ENCODE data around the gene DAGLA.
"Not testable (repeated sequence)": the region's sequence is repeated elsewhere in the genome, so short reads cannot be mapped to it uniquely, and the experiment has no call there.

Gene DAGLA

DNA sequence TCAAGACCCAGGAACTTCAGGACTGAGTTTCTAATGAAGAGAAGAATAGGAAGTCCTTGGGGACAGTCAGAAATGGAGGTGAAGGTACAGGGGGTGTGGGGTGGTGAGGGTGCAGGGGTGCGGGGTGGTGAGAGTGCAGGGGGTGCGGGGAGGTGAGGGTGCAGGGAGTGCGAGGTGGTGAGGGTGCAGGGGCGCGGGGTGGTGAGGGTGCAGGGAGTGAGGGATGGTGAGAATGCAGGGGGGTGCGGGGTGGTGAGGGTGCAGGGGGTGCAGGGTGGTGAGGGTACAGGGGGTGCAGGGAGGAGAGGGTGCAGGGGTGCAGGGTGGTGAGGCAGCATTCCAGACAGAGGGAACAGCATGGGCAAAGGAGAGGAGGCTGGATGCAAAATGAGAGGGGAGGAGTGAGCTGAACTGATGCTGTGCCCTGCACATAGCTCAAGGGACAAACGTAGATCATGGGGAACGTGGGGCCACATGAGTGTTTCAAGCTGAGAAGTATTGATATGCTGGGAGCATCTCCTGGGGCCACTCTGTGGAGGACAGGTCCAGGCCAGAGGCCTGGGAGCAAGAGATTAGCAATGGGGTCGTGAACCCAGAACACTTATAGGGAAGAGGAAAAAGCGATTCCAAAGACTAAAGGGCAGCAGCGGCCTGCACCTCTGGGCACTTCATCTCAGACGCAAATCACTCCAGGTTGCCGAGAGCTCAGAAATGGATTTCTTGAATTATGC lies 23.7 kb upstream of the DAGLA start:
- Mint-ChIP-seq H3K27me3 (peaks cover 14% of the 10 kb centered on the region), H3K36me3 (no peaks in the 10 kb centered on the region), H3K9me3 (no peaks in the 10 kb centered on the region), H3K4me3 (no peak overlapping the region), H3K27ac (no peak overlapping the region), H3K4me1 (no peaks in the 10 kb centered on the region)

DNA sequence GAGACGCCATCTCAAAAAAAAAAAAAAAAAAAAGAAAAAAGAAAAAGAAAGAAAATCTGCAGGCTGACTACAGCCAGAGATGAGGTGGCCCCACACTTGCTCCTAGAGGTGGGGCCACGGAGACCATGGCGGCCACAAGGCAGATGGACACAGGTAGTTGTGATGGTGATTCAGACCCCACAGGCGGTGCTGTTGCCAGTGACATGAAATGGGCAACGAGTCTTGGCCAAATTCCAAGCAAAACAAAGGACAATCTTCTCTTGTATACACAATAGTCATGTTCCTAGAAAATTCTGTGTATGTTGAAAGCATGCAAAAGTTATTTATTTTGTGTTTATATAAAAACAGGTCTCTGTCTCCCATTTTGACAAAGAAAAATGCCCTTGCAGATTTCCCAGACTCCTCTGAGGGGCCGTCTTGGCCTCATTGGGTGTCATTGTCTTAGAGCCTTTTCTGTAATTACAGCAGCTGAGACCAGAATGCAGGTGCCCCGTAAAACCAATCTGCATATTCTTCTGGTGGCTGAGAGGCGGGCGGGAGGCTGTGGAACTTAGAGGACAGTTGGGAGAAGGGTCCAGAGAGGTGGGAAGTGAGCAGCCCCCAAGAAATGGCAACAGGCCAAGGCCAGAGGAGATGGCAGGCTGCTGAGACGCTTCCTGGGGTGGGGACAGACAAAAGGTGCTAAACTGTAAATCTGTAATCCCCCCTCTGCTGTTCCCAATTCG lies 22.5 kb upstream of the DAGLA start:
- H3K9me3 Mint-ChIP-seq, result no peaks in the 10 kb centered on the region
- peaks cover 11% of the 10 kb centered on the region for H3K27me3 Mint-ChIP-seq
- no peak overlapping the region for H3K27ac Mint-ChIP-seq
- no peaks in the 10 kb centered on the region for H3K36me3 Mint-ChIP-seq
- H3K4me3 Mint-ChIP-seq, result no peak overlapping the region
- no peaks in the 10 kb centered on the region for H3K4me1 Mint-ChIP-seq

DNA sequence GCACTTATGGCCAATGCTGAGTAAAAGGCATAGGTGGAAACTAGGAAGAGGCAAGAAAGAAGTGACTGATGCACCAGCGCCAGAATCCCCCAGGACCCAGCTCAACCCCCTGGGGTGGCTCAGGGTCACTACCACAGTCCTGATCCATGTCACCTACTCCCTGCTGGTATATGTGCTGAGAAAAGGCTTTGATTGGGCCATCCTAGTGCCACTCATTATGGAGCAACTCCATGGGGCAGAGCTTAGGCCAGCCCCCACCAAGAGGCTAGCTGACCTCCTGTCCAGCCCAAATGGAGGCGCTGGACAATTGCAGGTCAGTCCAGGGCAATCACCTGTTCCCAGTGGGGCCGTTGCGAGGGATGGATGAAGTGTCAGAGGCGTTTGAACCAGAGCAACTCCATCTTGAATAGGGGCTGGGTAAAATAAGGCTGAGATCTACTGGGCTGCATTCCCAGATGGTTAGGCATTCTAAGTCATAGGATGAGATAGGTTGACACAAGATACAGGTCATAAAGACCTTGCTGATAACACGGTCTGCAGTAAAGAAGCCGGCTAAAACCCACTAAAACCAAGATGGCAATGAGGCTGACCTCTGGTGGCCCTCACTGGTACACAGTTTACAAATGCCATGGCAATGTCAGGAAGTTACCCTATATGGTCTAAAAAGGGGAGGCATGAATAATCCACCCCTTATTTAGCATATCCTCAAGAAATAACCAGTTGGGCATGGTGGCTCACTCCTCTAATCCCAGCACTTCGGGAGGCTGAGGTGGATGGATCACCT lies 20.6 kb upstream of the DAGLA start:
- Mint-ChIP-seq H3K27ac (no peak overlapping the region), H3K27me3 (peaks cover 2% of the 10 kb centered on the region), H3K4me1 (no peaks in the 10 kb centered on the region), H3K4me3 (no peak overlapping the region), H3K36me3 (no peaks in the 10 kb centered on the region), H3K9me3 (no peaks in the 10 kb centered on the region)

DNA sequence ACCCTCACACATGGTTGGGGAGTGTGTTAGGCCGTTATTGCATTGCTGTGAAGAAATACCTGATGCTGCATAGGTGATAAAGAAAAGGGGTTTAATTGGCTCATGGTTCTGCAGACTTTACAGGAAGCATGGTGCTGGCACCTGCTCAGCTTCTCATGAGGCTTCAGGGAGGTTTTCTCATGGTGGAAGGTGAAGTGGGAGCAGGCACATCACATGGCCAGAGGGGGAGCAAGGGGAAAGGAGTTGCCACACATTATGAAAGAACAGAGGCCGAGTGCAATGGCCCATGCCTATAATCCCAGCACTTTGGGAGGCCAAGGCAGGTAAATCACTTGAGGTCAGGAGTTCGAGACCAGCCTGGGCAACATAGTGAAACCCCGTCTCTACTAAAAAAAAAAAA lies 19.2 kb upstream of the DAGLA start:
- H3K36me3 Mint-ChIP-seq, H3K9me3 Mint-ChIP-seq: not testable (repeated sequence)

DNA sequence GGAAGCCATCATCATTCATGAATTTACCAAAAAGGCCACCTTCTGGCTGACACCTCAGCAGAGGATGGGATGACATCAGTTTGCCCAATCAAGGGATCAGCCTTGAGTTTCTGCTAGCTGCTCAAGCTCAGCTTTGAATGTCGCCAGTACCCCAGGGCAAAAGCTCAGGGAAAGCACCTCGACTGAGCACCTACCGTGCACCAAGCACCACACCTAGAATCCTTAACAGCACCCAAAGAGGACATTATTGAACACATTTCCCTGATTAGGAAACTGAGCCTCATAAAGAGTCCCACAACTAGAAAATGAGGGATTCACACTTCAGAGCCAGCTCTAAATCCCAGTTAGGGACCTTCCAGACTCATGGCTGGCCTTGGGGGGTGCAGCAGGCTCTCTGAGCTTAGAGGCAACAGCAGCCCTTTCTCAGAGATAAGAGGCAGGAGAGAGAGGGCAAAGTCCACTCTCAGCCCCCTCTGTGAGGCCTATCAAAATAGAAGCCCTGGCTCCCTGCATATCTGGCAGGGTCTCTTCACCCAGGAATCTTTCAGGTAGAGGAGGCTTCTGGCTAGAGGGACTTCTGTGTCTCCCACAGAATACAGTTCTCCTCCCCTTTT lies 13.4 kb upstream of the DAGLA start:
- Mint-ChIP-seq H3K4me1 (no peaks in the 10 kb centered on the region), H3K27me3 (peaks cover 5% of the 10 kb centered on the region), H3K27ac (no peak overlapping the region), H3K9me3 (no peaks in the 10 kb centered on the region), H3K36me3 (no peaks in the 10 kb centered on the region), H3K4me3 (no peak overlapping the region)

More for the DNA sequence above, 19.2 kb upstream of the DAGLA start:
- not testable (repeated sequence) for H3K4me3 Mint-ChIP-seq, H3K27ac Mint-ChIP-seq, H3K27me3 Mint-ChIP-seq, H3K4me1 Mint-ChIP-seq

DNA sequence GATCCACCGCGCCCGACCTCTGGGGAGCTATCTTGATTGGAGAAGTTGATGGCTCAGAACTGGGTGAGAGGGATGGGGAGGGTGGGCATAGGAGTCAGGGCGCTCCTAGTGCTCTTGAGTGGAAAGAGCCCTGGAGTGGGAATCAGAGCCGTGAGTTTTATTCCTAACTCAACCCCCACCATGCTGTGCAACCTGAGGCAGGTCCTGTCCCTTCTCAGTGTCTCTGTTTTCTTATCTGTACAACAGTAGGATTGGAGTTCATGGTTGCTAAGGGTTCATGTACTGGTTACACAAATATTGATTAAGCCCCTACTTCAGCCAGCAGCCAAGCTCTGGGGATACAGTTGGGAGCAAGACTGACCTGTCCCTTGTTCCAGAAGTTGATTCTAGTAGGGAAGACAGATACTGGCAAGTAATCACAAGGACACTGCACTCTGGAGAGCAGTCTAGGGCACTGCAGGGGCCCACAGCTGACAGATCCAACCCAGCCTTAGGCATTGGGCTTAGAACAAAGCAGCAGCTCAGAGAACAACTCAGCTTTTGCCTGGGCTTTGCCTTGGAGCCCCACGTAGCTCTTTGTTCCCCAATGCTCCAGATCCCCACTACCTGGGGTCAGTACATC lies 12.4 kb upstream of the DAGLA start:
- H3K9me3 Mint-ChIP-seq, result no peaks in the 10 kb centered on the region
- H3K27me3 Mint-ChIP-seq, result peaks cover 5% of the 10 kb centered on the region
- H3K4me1 Mint-ChIP-seq, result no peaks in the 10 kb centered on the region
- H3K4me3 Mint-ChIP-seq, result no peak overlapping the region
- no peak overlapping the region for H3K27ac Mint-ChIP-seq
- H3K36me3 Mint-ChIP-seq, result no peaks in the 10 kb centered on the region

DNA sequence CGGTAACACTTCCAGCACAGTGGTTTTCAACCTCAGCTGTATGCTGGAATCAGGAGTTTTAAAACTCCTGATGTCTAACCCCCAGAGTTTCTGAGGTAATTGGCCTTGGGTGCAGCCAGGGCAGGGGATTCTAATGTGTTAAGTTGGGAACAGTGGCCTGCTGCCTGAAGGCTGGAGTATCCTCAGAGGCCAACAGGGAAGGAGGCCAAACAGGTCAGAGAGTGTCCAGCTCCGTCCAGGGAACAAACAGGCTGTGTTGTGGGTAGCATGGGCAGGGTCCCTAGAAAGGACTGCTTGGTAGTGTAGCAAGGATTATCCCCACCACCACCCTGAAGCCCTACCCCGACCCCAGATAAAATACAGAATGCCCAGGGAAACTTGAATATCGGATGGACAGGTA lies 10.8 kb upstream of the DAGLA start:
- Mint-ChIP-seq H3K4me3 (no peak overlapping the region), H3K9me3 (no peaks in the 10 kb centered on the region), H3K36me3 (no peaks in the 10 kb centered on the region), H3K27ac (no peak overlapping the region), H3K4me1 (no peaks in the 10 kb centered on the region), H3K27me3 (peaks cover 5% of the 10 kb centered on the region)

DNA sequence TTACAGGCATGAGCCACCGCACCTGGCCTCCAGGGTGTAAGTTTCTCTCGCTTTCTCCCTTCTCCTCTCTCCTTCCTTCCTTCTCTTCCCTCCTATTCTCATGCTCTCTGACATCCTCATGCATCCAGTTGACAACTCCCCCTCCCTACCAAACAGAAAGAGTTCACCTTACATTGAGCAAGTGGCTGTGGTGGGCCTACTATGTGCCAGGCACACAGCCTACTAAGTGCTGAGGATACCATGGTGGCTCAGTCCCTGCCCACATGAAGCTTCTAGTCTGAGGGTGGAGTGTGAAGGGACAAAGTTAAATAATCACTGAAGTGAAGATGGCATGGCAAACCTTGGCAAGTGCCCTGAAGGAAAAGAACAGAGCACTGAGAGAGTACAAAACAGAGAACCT lies 9.6 kb upstream of the DAGLA start:
- H3K27me3 Mint-ChIP-seq, result peaks cover 6% of the 10 kb centered on the region

DNA sequence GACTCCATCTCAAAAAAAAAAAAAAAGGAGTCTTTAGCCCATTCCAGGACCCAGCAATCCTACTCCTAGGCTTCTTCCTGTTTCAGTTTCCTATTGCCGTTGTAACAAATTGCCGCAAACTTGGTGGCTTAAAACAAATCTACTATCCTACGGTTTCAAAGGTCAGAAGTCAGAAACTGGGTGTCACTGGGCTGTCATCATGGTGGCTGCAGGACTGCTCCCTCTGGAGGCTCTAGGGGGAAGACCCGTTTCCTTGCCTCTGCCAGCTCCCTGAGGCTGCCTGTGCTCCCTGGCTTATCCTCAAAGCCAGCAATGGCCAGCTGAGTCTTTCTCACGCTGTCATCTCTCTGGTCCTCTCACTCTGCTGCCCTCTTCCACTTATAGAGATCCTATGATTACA lies 8.7 kb upstream of the DAGLA start:
- Mint-ChIP-seq H3K36me3 (no peaks in the 10 kb centered on the region), H3K4me1 (no peaks in the 10 kb centered on the region), H3K27ac (no peak overlapping the region), H3K9me3 (no peaks in the 10 kb centered on the region), H3K4me3 (no peak overlapping the region), H3K27me3 (peaks cover 6% of the 10 kb centered on the region)

More for the DNA sequence above, 9.6 kb upstream of the DAGLA start:
- Mint-ChIP-seq H3K27ac (no peak overlapping the region), H3K4me3 (no peak overlapping the region), H3K4me1 (no peaks in the 10 kb centered on the region), H3K9me3 (no peaks in the 10 kb centered on the region), H3K36me3 (no peaks in the 10 kb centered on the region)

DNA sequence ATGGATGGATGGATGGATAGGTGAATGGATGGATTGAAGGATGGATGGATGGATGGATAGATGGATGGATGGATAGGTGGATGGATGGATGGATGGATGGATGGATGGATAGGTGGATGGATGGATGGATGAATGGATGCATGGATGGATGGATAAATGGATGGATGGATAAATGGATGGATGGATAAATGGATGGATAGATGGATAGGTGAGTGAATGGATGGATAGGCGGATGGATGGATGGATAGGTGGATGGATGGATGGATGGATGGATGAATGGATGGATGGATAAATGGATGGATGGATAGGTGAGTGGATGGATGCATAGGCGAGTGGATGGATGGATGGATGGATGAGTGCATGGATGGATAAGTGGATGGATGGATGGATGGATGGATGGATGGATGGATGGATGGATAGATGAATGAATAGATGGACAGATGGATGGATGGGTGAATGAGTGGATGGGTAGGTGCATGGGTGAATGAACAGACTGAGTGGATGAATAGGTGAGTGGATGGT lies 6.2 kb upstream of the DAGLA start:
- not testable (repeated sequence) for H3K27me3 Mint-ChIP-seq, H3K4me3 Mint-ChIP-seq, H3K4me1 Mint-ChIP-seq, H3K36me3 Mint-ChIP-seq, H3K9me3 Mint-ChIP-seq, H3K27ac Mint-ChIP-seq

DNA sequence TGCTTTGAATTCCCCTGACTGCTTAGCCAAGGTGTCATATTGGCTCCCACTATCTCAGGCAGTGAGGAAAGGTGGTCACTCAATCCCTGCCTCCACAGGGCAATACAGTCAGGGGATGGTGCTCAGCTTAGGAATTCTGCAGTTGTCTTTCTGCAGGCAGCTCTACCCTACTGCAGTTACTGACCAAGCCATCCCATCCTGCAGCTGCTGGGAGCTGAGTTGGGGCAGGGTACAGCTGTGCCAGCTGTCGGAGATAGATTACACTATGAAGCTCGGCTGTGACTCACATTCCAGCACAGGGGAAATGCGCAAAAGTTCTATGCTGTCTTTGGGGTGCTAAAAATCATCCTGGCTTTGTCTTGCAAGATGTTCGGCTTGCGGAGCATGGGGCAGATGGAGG lies 4.4 kb upstream of the DAGLA start:
- Mint-ChIP-seq H3K27ac (no peak overlapping the region), H3K36me3 (no peaks in the 10 kb centered on the region), H3K4me3 (no peak overlapping the region), H3K4me1 (peaks cover 2% of the 10 kb centered on the region), H3K9me3 (no peaks in the 10 kb centered on the region), H3K27me3 (peaks cover 4% of the 10 kb centered on the region)

DNA sequence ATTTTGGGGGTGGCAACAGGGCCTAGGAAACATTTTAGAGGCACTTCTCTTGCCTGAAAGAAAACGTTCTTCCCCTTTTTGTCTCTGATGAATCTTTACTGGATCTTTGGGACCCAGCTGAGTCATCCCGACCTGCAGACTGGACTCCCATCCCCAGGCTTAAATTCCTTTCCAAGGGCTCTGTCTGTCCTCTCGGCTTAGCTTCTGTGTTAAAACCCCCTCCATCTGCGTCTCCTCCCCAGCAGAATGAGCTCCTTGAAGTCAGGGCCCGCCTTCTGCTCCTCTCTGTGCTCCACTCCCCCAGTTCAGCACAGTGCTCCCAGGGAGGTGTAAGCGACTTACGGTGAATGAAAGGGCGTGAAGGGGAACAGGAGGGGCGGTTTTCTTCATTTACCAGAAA lies 895 bp upstream of the DAGLA start:
- peaks cover 5% of the 10 kb centered on the region for H3K4me1 Mint-ChIP-seq
- no peaks in the 10 kb centered on the region for H3K36me3 Mint-ChIP-seq
- H3K27me3 Mint-ChIP-seq, result peaks cover 3% of the 10 kb centered on the region
- H3K9me3 Mint-ChIP-seq, result no peaks in the 10 kb centered on the region
- no peak overlapping the region for H3K27ac Mint-ChIP-seq
- H3K4me3 Mint-ChIP-seq, result no peak overlapping the region

DNA sequence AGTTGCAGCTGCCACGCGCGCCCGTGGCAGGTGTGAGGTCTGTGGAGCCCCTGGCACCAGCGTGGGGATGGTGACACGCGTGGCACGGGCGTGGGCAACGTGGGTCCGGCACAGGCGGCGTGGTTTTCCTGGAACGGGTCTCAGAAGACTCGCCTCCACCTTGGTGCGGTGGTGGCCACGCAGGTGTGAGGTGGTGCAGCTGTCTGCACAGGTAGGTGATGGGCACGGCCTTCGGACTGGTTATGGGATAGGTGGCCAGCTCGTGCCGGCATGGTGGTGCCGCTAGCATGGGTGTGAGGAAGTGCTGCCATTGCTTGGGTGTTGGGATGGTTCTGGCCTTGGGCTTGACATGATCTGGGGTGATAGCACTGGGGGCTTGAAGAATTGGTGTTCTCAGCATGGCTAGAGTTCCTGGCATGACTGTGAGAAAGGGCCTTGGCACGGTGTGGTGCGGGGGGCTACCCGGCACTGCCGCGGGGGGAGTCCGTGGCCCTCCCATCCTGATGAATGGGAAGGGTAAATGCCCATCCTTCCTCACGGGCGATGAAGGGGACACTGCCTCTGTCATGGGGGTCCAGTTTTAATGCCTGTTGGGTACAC lies 531 bp downstream of the DAGLA start:
- no peak overlapping the region for H3K27ac Mint-ChIP-seq
- H3K27me3 Mint-ChIP-seq, result peaks cover 3% of the 10 kb centered on the region
- H3K4me3 Mint-ChIP-seq, result peak overlapping the region; percentile 83
- no peaks in the 10 kb centered on the region for H3K36me3 Mint-ChIP-seq
- H3K9me3 Mint-ChIP-seq, result no peaks in the 10 kb centered on the region
- H3K4me1 Mint-ChIP-seq, result peaks cover 5% of the 10 kb centered on the region

DNA sequence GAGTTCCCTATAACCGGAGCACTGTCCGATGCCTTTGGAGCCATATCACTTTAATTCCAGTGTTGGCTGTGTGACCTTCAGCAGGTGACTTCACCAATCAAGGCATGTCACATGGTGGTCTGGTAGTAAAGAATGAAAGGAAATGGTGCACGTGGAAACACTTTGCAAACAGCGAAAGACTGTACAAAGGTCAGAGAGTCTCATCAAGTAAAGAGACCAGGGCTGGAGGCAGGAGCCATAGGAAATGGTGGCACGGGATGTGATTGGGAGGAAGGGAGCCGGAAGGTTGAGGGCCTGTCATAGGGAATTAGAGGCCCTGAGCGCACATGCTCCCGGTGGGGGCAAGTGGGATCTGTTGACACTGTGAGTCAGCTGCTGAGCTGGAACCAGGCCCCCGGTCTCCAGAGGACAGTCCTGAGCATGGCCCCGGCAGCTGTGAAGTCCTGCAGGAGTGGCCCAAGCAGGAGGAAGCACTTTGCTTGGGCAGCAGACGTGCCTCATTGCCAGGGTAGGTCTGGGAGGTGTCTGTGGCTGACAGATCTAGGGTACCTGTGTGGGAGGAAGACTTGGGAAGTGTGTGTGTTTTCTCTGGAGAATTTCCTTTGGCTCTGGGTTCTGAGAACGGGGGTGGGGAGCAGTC lies 2.0 kb downstream of the DAGLA start:
- H3K4me1 Mint-ChIP-seq, result peaks cover 5% of the 10 kb centered on the region
- H3K9me3 Mint-ChIP-seq, result no peaks in the 10 kb centered on the region
- H3K36me3 Mint-ChIP-seq, result no peaks in the 10 kb centered on the region
- no peak overlapping the region for H3K27ac Mint-ChIP-seq
- H3K27me3 Mint-ChIP-seq, result peaks cover 4% of the 10 kb centered on the region
- no peak overlapping the region for H3K4me3 Mint-ChIP-seq
